ENCODE data around the gene GATA5.

GATA5 gene

DNA sequence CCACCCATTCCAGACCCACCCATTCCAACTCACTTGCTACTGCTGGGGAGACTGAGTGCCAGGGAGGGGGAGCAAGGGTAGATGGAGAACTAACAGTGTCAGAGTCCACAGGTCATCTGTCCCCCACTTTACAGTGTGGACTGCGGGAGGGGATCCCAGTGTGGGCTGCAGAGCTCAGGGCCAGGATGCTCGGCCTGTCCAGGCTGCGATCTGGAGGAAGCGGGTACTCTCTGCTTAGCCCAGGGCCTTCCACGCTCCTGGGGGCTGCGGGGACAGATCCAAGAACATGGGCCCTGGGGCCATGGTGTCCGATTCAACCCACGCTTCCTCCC lies 14.1 kb upstream of the GATA5 start:
- TF ChIP-seq, protein P1, sequence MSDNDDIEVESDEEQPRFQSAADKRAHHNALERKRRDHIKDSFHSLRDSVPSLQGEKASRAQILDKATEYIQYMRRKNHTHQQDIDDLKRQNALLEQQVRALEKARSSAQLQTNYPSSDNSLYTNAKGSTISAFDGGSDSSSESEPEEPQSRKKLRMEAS (IDR thresholded peaks at IDR 0.05), result no peak
- TF ChIP-seq EP300 (IDR thresholded peaks at IDR 0.05; ENCODE audit: borderline replicate concordance), result no peak

DNA sequence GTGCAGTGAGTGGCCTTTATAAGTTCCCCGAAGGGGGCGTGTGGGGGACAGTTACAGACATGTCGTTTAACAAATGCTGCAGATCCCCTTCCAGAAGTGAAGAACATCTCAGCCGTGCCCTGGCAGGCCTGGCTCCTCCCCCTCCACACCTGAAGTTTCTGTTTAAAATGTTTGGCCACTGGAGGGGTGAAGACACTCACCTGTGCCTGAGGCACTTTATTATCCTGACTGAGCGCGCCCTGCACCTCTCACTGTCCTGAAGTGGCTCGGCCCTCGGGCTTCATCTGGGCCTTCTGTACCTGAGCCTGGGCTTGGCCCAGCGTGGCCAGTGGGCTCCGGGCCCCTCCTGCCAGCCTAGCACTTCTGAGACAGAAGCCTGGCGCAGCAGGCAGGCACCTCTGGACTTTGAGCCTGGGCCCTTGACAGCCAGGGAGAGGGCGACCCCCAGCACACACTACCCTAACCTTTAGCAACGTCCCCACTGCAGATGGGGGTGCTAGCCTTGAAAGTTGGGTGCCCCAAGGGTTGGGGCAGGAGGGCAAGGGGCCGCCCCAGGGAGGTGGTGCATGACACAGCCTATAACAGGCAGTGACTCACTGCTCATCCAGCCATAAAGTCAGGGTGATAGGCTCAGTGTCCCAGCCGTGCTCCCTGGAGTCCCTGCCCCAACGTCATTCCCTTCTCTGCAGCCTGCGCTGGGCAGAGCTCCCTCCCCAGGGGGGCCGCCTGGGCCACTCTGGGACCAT lies 13.6 kb upstream of the GATA5 start:
- no peak for TF ChIP-seq EP300 (IDR thresholded peaks at IDR 0.05; ENCODE audit: borderline replicate concordance)
- TF ChIP-seq ZBTB7A (IDR thresholded peaks at IDR 0.05; ENCODE audit: low read depth), result peak; percentile 38; the same call in 1 of the 2 replicates

DNA sequence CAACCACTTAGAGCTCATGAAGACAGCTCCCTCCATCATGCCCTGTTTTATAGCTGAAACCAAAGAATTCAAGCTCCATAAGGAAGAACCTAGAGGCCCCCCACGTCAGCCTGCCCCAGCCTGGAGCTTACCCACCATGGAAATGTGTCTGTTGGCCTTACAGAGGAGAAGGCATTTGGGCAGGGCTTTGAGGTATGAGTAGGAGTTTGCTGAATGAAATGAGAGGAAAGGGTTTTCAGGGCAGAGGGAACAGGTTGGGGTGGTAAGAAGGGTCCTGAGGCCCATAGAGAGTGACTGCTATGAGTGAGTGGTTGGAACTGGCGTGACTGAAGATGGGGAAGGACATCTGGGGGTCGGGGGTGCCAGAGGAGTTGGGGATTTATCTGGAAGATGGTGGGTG lies 12.7 kb upstream of the GATA5 start:
- TF ChIP-seq, protein P2, sequence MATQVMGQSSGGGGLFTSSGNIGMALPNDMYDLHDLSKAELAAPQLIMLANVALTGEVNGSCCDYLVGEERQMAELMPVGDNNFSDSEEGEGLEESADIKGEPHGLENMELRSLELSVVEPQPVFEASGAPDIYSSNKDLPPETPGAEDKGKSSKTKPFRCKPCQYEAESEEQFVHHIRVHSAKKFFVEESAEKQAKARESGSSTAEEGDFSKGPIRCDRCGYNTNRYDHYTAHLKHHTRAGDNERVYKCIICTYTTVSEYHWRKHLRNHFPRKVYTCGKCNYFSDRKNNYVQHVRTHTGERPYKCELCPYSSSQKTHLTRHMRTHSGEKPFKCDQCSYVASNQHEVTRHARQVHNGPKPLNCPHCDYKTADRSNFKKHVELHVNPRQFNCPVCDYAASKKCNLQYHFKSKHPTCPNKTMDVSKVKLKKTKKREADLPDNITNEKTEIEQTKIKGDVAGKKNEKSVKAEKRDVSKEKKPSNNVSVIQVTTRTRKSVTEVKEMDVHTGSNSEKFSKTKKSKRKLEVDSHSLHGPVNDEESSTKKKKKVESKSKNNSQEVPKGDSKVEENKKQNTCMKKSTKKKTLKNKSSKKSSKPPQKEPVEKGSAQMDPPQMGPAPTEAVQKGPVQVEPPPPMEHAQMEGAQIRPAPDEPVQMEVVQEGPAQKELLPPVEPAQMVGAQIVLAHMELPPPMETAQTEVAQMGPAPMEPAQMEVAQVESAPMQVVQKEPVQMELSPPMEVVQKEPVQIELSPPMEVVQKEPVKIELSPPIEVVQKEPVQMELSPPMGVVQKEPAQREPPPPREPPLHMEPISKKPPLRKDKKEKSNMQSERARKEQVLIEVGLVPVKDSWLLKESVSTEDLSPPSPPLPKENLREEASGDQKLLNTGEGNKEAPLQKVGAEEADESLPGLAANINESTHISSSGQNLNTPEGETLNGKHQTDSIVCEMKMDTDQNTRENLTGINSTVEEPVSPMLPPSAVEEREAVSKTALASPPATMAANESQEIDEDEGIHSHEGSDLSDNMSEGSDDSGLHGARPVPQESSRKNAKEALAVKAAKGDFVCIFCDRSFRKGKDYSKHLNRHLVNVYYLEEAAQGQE (IDR thresholded peaks at IDR 0.05; ENCODE audit: low read depth), result no peak
- TF ChIP-seq TCF12 (IDR thresholded peaks at IDR 0.05; ENCODE audit: low read depth) (no peak), TEAD4 (IDR thresholded peaks at IDR 0.05) (no peak), FOXM1 (IDR thresholded peaks at IDR 0.05; ENCODE audit: borderline replicate concordance, low read depth) (no peak), YY1 (IDR thresholded peaks at IDR 0.05; ENCODE audit: low read depth) (no peak), ZBTB7A (IDR thresholded peaks at IDR 0.05; ENCODE audit: low read depth) (no peak), EGR1 (IDR thresholded peaks at IDR 0.05) (no peak), RAD21 (IDR thresholded peaks at IDR 0.05; ENCODE audit: low read depth) (no peak), NFIC (IDR thresholded peaks at IDR 0.05) (no peak), TAF1 (IDR thresholded peaks at IDR 0.05; ENCODE audit: low read depth) (no peak), EP300 (IDR thresholded peaks at IDR 0.05; ENCODE audit: borderline replicate concordance) (no peak), CREB1 (IDR thresholded peaks at IDR 0.05; ENCODE audit: low read depth) (no peak), CEBPB (IDR thresholded peaks at IDR 0.05) (no peak)
- TF ChIP-seq, protein P3, sequence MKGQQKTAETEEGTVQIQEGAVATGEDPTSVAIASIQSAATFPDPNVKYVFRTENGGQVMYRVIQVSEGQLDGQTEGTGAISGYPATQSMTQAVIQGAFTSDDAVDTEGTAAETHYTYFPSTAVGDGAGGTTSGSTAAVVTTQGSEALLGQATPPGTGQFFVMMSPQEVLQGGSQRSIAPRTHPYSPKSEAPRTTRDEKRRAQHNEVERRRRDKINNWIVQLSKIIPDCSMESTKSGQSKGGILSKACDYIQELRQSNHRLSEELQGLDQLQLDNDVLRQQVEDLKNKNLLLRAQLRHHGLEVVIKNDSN (IDR thresholded peaks at IDR 0.05), result no peak
- TF ChIP-seq, protein P1 (IDR thresholded peaks at IDR 0.05), result no peak

DNA sequence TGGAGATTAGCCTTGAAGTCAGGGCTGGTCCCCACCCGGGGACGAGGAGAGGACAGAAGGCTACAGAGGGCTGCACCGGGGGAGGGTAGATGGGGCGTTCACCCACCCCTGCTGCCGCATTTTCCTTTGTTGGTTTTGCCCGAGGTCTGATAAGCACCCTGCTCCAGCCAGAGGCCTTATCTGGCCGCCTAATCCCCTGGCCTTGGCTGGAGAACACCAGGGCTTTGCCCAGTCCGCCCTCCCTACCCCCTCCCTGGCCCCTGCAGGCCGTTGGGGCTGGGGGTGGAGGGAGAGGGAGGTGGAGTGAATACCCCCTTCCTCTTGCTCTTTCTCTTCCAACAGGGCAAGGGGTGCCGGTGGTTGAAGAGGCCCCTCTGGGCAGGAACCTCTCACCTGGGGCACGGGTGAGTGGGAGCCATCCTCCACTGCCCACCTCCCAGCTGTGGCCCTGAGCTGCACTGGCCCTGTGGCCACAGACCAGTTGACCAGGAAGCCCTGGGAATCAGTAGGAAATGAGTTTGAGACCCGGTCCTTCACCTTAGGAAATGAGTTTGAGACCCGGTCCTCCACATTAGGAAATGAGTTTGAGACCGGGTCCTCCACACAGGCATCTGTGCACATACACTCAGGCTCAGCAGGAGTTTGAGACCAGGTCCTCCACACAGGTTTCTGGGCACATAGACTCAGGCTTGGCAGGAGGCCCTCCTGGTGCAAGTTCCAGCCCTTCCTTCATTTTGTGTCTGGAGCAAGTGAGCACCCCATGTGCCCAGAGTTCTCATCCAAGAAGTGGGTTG lies 12.0 kb upstream of the GATA5 start:
- TF ChIP-seq, protein P3 (IDR thresholded peaks at IDR 0.05), result no peak
- TF ChIP-seq, protein P2 (IDR thresholded peaks at IDR 0.05; ENCODE audit: low read depth), result no peak
- TF ChIP-seq, protein P1 (IDR thresholded peaks at IDR 0.05), result no peak
- TF ChIP-seq RAD21 (IDR thresholded peaks at IDR 0.05; ENCODE audit: low read depth) (no peak), FOXM1 (IDR thresholded peaks at IDR 0.05; ENCODE audit: borderline replicate concordance, low read depth) (no peak)

DNA sequence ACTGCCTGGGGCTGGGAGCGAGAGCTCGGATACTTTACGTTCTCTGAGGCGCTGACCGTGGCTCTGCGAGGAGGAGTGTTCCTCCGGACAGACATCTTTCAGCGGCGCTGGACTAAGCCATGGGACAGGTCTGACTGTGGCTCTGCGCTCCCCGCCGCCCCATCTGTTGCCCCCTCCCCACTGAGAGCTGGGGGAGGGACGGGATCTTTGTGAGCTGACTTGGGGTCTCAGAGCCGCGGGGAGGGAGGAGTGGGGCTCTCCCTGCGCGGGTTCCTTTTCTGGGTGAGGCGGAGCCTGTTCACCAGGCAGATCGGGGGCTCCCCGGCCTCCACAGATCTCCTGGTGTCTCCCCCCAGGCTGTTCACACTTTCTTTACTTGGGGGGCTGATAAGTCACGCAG lies 11.3 kb upstream of the GATA5 start:
- no peak for TF ChIP-seq ZBTB7A (IDR thresholded peaks at IDR 0.05; ENCODE audit: low read depth)
- TF ChIP-seq, protein P2 (IDR thresholded peaks at IDR 0.05; ENCODE audit: low read depth), result no peak
- no peak for TF ChIP-seq TEAD4 (IDR thresholded peaks at IDR 0.05)
- TF ChIP-seq EGR1 (IDR thresholded peaks at IDR 0.05), result no peak
- TF ChIP-seq FOXM1 (IDR thresholded peaks at IDR 0.05; ENCODE audit: borderline replicate concordance, low read depth), result no peak
- TF ChIP-seq TAF1 (IDR thresholded peaks at IDR 0.05; ENCODE audit: low read depth), result no peak
- TF ChIP-seq, protein P1 (IDR thresholded peaks at IDR 0.05), result no peak
- TF ChIP-seq RAD21 (IDR thresholded peaks at IDR 0.05; ENCODE audit: low read depth), result no peak
